GM21390 (cell line): ENCODE results near the gene P2RY8.
"Not testable (repeated sequence)": the region's sequence is repeated elsewhere in the genome, so short reads cannot be mapped to it uniquely, and the experiment has no call there.

Experiments
- ATAC-seq: cut with Tn5 transposase; IDR thresholded peaks from one replicate; pipeline ENCODE4 v1.9.1; 2021; ENCODE audit not compliant: unreplicated experiment

P2RY8 gene

DNA sequence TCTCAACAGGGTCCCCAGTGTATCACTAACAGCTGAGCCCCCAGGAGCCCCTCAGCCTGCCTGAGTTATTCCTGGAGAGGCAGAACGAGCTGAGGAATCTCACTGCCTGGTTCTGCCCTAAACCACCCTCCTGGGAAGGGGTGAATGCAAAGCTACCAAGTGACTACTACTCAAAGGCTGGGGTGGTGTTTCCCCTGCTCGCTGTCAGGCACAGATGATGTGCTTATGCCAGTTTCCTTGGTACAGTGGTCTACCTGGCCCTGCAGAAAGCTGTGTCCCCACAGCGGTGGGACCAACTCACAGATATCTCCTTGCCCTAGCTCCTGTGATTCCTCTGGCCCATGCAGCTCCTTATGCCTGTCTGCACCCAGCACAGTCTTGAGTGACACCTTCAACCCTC, 48.8 kb downstream of the P2RY8 start:
- ATAC-seq = no peak

DNA sequence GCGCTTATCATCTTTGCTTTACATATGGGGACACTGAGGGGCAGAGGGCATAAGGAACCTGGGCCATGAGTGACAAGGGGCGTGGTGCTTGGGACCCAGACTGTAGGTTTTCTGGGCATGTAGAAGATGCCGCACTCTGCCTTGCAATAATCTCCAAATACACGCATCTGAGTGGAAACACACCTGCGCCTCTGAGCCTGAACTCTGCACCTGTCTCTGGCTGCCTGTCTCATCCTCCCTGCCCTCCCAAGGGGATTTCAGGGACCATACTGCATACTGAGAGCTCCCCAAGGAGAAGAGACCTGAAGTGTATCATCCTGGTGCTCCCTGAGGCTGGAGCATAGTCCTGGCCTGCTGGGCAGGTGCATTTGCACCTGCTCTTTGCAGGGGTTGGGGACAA, 49.6 kb downstream of the P2RY8 start:
- no peak for ATAC-seq

DNA sequence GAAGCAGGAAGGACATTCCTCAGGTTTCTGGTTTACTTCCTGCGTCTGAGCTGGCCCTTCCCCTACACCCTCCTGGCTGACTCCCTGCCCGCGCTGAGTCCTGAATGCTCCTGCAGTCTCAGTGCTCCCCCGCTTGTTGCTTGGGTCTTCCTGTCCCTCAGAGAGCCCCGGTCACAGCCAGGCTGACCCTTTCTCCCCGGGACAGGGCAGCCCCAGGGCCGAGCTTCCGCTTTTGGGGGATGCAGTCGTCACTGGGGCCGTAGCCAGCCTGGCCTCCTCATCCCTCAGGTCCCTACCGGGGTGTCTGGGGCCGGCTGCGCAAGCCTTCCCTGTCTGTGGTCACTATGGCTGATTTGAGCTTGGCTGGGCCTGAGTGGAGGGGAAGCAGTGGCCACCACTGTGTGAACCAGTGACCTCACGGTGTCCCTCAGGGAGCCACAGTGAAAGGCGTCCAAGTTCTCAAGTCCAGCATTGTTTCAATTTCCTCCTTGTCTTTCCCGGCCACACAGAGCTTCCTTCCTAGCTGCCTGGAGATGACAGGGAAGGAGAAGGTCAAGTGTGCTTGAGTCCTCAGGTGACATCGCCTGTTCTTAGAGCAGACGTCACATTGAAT, 50.1 kb downstream of the P2RY8 start:
- ATAC-seq = no peak

DNA sequence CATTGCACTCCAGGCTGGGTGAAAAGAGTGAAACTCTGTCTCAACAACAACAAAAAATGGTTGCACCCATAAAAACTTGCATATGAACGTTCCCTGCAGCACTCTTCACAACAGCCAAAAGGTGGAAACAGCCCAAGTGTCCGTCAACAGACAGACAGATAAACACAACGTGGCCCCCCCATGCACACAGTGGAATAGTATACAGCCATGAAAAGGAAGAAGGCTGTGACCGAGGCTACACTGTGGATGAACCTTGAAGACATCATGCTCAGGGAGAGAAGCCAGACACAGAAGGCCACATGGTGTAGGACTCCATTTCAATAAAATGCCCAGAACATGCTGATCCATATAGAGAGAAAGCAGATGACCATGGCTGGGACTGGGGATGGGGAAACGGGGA, 50.8 kb downstream of the P2RY8 start:
- ATAC-seq = no peak

DNA sequence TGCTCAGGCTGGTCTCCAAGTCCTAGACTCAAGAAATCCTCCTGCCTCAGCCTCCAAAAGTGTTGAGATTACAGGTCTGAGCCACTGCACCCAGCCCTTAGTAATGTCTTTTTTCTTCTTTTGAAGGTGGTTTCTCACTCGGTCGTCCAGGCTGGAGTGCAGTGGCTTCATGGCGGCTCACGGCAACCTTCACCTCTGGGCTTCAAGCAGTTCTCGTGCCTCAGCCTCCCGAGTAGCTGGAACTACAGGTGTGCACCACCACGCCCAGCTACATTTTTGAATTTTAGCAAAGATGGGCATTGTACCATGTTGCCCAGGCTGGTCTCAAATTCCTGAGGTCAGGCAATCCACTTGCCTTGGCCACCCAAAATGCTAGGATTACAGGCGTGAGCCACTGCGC, 52.0 kb downstream of the P2RY8 start:
- no peak for ATAC-seq

DNA sequence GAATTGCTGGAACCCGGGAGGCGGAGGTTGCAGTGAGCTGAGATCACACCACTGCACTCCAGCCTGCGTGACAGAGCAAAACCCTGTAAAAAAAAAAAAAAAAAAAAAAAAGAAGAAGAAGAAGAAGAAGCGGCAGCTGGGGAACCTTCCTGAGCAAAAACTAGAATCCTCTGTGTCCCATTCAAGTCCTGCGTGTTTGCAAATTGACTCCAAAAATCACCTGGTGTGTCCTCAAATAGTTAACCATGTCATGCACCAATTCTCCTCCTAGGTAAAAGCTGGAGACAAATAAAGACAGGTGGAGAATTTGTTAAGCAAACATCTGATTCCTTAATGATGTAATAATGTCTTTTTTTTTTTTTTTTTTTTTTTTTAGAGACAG, 52.4 kb downstream of the P2RY8 start:
- no peak for ATAC-seq

DNA sequence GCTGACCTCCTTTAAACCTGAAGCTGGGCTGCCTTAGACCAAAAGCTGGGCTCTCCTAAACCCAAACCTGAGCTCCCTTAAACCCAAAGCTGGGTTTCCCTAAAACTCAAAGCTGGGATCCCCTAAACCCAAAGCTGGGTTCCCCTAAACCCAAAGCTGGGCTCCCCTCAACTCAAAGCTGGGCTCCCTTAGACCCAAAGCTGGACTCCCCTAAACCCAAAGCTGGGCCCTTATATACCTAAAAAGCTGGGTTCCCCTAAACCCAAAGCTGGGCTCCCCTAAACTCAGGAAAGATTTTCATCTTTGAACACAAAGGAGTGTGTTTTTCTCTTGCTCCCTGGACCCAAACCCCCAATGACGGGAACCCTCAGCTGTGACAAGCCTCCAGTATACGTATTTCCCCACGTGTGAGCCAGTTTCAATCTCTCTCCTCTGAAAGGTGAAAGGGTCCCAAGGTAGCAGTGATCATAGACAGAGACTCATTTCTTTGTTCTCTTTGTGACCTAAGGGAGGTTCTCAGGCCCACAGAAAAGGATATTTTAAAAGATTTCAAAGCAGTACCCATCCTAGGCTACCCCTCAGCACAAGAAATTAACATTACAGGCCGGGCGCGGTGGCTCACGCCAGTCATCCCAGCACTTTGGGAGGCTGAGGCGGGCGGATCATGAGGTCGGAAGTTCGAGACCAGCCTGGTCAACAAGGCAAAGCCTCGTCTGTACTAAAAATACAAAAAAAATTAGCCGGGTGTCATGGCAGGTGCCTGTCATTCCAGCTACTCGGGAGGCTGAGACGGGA, 52.9 kb downstream of the P2RY8 start:
- ATAC-seq = peak; percentile 40

DNA sequence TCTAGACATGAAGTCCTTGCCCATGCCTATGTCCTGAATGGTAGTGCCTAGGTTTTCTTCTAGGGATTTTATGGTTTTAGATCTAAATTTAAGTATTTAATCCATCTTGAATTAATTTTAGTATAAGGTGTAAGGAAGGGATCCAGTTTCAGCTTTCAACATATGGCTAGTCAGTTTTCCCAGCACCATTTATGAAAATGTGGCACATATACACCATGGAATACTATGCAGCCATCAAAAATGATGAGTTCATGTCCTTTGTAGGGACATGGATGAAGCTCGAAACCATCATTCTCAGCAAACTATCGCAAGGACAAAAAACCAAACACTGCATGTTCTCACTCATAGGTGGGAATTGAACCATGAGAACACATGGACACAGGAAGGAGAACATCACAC, 54.5 kb downstream of the P2RY8 start:
- ATAC-seq = not testable (repeated sequence)

DNA sequence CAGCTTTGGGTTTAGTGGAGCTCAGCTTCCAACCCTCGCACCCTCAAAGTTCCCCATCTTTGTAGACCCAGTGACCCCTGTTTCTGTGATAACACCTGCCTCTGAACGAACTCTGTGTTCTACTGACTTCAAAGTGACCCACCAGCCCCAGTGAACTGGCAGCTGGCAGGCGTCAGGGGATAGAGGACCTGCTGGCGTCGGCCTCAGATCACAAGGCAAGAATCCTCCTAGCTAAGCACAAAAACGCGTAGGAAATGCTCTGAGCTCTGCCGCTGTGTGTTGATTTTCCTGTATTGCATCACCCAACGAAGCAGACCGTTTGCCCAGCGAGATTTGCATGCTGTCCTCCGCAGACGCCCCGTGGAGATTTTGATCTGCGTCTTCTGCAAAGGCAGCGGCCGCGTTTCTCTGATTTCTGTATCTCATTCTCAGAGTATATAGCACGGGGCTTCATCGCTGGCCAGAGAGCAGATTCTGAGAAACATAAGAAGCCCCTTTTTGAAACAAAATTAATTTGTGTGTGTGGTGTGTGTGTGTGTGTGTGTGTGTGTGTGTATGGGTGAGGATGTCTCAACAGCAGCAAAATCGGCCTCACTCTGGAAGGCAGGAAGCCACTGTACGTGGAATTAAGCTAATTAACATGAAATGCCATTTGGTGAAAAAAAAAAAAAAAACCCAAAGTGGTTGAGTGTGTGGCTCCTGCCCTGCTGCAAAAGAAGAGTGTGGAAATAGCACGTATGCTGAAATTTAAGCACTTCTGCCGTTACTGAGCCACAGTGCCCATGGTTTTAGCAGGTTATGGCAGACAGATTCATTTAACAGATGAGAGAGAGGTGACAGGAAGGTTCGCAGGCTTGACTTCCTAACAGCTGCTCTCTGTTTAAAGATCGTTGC, 55.1 kb downstream of the P2RY8 start:
- peak; percentile 50 for ATAC-seq

DNA sequence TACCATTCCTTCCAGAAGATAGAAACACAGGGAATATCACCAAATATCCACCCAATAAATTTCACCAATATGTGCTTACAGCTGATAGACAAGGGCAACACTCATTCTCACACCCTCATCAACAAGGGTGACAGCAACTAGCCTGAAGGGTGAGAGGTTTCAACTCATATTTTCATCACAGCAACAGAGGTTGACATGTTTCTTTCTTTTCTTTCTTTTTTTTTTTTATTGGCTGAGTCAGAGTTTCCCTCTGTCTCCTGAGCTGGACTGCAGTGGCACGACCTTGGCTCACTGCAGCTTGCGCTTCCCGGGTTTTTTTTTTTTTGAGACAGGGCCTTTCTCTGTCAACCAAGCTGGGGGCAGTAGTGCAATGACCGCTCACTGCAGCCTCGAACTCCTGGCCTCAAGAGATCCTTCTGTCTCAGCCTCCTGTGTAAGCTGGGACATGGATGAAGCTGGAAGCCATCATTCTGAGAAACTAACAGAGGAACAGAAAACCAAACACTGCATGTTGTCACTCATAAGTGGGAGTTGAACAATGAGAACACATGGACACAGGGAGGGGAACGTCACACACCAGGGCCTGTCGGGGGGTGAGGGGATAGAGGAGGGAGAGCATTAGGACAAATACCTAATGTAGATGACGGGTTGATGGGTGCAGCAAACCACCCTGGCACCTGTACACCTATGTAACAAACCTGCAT, 56.8 kb downstream of the P2RY8 start:
- peak; percentile 4 for ATAC-seq

DNA sequence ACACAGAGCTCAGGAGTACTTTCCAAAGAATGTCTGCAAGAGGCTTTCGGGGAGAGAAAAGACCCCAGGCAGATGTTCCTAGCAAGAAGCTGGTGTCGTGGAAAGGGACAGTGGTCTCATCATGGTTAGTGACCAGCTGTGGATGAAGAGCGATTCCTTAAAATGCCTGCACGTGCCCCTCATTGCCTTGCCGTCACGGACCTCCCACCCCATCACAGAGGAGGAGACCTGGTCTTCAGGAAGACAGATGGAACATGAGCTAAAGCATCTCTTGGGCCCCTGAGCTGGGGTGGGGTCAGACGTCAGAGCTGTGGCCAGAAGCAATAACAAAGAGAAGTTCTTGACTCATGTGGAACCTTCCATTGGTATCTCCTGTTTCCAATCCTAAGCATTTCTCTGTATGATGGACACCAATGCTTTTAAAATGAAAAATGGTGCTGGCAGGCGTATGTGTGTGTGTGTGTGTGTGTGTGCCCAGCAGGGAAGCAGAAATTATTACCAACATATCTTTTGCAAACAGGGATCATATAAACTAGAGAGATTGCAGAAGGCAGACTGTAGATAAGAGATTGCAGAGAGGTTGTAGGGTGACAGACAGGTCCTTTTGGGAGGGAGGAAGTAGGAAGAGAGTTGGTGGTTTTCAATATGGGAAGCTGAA, 59.1 kb downstream of the P2RY8 start:
- no peak for ATAC-seq

DNA sequence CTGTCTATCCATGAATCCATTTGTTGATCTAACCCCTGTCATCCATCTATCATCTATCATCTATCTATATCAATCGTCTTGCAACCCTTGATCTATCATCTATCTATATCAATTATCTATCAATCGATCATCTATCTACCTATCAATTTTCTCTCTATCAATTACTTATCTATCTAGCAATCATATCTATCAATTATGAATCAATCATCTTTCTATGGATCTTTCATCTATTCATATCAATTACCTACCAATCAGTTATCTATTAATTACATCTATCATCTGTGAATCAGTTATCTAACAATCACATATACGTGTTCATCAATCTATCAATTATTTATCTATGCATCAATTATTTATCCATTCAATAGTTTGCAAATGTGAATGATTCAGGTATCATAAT, 59.8 kb downstream of the P2RY8 start:
- no peak for ATAC-seq

DNA sequence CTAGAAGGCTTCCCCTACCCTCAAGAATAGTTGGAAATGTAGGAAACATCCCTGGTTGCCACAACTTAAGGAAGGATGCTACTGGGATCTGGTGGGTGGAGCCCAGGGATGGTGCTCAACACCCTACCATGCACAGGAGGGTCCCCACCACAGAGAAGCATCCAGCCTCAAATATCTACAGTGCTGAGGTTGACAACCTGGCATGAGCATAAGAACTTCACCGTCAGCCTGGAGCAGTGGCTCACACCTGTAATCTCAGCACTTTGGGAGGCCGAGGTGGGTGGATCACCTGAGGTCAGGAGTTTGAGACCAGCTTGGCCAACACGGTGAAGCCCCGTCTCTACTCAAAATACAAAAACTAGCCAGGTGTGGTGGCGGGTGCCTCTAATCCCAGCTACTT, 60.3 kb downstream of the P2RY8 start:
- ATAC-seq = no peak

DNA sequence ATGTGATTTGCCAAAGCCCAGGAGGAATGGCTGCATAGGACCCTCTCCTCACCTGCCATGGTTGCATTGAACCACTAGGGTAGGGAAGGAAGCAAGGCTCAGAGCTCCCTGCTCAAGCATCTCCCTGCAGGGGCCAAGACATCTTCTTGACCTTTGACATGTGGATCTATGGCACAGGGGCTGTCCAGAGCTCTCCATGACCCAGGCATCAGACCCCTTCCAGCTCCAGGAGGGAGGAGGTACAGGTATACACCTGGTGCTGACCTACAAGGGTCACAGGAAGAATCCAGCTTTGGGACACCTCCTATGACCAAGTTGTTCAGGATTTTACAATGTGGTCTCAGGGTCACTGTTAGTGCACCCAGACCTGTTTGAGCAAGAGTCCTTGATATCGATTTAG, 61.1 kb downstream of the P2RY8 start:
- no peak for ATAC-seq

DNA sequence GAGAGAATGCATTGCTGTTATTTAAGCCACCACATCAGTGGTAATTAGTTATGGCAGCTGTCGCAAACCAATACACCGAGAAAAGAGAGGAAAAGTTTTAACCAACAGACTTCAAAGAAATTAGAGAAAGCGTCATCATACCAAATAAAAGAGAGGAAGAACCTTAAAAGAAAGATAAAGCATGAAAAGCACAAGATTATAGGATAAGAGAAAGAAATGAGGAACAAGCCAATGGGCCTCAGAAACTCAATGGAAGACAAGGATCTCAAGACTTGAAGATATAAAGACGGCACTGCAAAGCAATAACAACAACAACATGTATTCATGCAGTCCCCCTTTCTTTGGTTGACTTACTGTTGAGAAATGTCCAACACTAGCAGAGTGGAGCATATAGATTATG, 61.5 kb downstream of the P2RY8 start:
- ATAC-seq = no peak

DNA sequence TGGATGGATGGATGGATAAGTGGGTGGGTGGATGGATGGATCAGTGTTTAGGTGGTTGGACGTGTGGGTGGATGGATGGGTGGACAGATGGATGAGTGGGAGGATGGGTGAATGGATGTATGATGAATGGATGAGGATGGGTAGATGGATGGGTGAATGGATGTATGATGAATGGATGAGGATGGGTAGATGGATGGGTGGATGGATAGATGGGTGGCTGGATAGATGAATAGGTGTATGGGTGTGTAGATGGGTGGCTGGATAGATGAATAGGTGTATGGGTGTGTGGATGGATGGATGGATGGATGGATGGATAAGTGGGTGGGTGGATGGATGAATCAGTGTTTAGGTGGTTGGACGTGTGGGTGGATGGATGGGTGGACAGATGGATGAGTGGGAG, 62.4 kb downstream of the P2RY8 start:
- not testable (repeated sequence) for ATAC-seq

DNA sequence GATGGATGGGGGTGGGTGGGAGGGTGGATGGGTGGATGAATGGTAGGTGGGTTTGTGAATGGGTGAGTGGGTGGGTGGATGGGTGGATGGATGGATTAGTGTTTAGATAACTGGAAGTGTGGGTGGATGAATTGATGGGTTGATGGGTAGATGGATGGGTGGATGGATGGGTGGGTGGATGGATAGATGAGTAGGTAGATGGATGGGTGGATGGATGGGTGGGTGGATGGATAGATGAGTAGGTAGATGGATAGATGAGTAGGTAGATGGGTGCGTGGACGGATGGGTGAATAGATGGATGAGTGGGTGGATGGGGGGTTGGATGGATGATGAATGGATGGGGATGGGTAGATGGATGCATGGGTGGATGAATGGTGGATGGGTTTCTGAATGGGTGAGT, 64.0 kb downstream of the P2RY8 start:
- no peak for ATAC-seq

DNA sequence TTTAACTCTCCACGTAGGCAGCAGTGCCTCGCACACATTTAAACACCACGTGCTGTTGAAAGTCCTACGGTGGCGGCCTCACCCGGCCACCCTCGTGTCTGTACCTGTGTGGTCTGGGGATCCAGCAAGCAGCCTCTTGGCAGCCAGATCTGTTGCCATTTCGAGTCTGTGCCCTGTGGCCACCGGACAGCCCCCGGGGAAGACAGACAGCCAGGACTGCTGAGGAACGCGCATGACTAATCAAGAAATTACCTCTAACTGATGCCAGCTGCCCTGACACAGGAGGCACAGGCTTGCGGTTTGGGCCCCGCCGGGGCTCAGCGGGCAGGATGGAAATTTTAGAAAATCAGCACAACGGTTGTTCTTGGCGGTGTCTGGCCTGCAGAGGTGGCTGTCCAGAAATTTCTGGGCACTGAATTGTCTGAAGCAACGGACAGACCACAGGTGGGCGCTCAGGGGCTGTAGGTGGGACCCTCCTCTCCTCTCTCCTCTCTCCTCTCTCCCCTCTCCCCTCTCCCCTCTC, 68.7 kb downstream of the P2RY8 start:
- ATAC-seq = peak; percentile 32

DNA sequence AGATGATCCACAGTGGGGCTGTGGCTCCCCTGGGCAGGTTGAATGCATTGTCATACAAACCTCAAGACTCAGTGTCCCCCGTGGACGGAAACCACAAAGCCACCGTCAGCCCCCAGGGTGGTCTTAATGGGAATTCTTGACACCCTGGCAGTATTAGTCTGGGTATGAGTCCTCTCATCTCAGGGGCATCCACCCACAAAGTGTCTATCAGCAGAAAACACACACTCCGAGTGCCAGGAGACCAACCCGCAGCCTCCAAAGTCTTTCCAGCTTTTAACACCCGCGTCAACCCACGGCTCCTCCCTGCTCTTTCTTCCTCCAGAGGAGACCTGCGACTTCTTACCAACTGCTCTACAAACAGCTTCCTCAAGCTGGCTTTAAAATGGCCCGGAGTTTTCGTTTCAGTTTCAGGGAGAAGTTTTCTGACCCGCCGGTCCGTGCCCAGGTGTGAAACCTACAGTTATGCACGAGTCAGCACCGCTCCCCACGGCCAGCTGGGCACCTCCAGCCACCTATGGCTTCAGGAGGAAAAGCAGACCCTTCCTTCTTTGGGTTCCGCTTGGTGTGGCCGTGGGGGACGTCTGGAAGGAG, 69.9 kb downstream of the P2RY8 start:
- peak; percentile 44 for ATAC-seq

DNA sequence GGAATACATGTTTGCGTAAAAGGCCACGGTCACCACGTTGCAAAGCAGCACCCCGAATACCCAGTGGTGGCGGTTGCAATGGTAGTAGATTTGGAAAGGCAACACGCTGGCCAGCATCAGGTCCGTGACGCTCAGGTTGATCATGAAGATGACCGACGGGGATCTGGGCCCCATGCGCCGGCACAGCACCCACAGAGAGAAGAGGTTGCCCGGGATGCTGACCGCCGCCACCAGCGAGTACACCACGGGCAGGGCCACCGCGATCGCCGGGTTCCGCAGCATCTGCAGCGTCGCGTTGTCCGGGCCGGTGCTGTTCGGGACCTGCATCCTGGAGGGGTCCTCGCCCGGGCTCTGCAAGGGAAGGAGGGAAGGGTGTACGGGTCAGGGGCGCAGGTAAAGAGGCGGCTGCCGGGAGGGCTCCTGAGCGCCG, 70.7 kb downstream of the P2RY8 start:
- no peak for ATAC-seq
